Panc1 (cell line): ENCODE measurements around the gene C2orf42. TPM values are rescaled to one million over a fixed set of nuclear protein-coding genes. Genes with fewer than 3 reads are reported as not detected.

Source experiments
- ATAC-seq: fragments of 200-7000 bp; cut with Tn5 transposase; 2 replicates; pipeline ENCODE4 v1.9.1; 2020; ENCODE audit warnings: mild to moderate bottlenecking, moderate library complexity
- BruUV-seq: library from RNA; stranded (reverse); fragments of 400-500 nt; replicated peaks from 2 replicates; lab custom pipeline; 2021; lab: Mats Ljungman, UMichigan
- CTCF ChIA-PET: fragments of 300-600 bp; sonication (Branson Sonifier 250); formaldehyde crosslinking; loops from one replicate; lab custom pipeline; 2022; ENCODE audit warnings: antibody characterized with exemption; lab: Charles Lee
- POLR2A ChIA-PET: fragments of 300-600 bp; sonication (Branson Sonifier 250); formaldehyde crosslinking; loops from one replicate; lab custom pipeline; 2022; ENCODE audit warnings: antibody characterized with exemption; lab: Charles Lee
- DNase-seq: peaks from one replicate; pipeline ENCODE4 v3.0.0-alpha.2; 2010; ENCODE audit warnings: low read depth, low spot score
- H3K27ac ChIP-seq: 2 replicates; pipeline ENCODE4 v1.5.1; 2011; ENCODE audit warnings: mild to moderate bottlenecking, low read length, inconsistent platforms
- H3K27me3 ChIP-seq: fragments of 200-500 bp; sonication (Bioruptor generic); 2 replicates; pipeline ENCODE4 v1.6.0; 2014; ENCODE audit warnings: low read length, inconsistent platforms; ENCODE audit not compliant: control insufficient read depth, insufficient read depth
- H3K36me3 ChIP-seq: fragments of 200-500 bp; sonication (Bioruptor generic); 2 replicates; pipeline ENCODE4 v1.5.1; 2014; ENCODE audit warnings: inconsistent platforms, mild to moderate bottlenecking, low read length, moderate library complexity; ENCODE audit not compliant: control insufficient read depth, insufficient read depth
- H3K4me1 ChIP-seq: 2 replicates; pipeline ENCODE4 v1.5.1; 2011; ENCODE audit warnings: inconsistent platforms, mild to moderate bottlenecking, low read length, moderate library complexity; ENCODE audit not compliant: control insufficient read depth, insufficient read depth
- H3K4me3 ChIP-seq, 2 experiments: 2 replicates each; pipeline ENCODE4 v1.5.1; 2011 to 2012; ENCODE audit warnings: low read depth in 2 of 2, low read length in 2 of 2, mild to moderate bottlenecking in 2 of 2, inconsistent platforms in 1 of 2, moderate library complexity in 1 of 2
- H3K9me3 ChIP-seq: fragments of 200-500 bp; sonication (Bioruptor generic); 2 replicates; pipeline ENCODE4 v1.5.1; 2014; ENCODE audit warnings: low read depth, mild to moderate bottlenecking, inconsistent platforms, low read length, moderate library complexity; ENCODE audit not compliant: control insufficient read depth, insufficient read depth
- POLR2AphosphoS5 ChIP-seq: IDR thresholded peaks from 2 replicates; pipeline ENCODE4 v1.6.1; 2012; ENCODE audit warnings: mild to moderate bottlenecking, low read depth, low read length, moderate library complexity
- SIN3A ChIP-seq: IDR thresholded peaks from 2 replicates; pipeline ENCODE4 v1.6.1; 2012; ENCODE audit warnings: low read depth, mild to moderate bottlenecking, low read length, moderate library complexity, borderline replicate concordance; ENCODE audit not compliant: insufficient read depth
- TCF7L2 ChIP-seq: IDR thresholded peaks from 2 replicates; pipeline ENCODE4 v1.6.1; 2011; ENCODE audit warnings: mild to moderate bottlenecking, low read depth, low read length, inconsistent platforms
- in situ Hi-C: cut with HindIII; loops from 2 replicates; pipeline ENCODE4 v1.10.0; 2016; ENCODE audit warnings: low sequenced_read_pairs, low pct_unique_long_range_greater_than_20kb
- intact Hi-C: fragments of 100-400 bp; cut with micrococcal nuclease; formaldehyde crosslinking; loops from one replicate; pipeline ENCODE4 v1.10.0; 2022; ENCODE audit not compliant: unreplicated experiment
- total RNA-seq: library from RNA; stranded (reverse); gene quantifications from one replicate; pipeline ENCODE4 v1.2.1, GENCODE V29; 2021; ENCODE audit not compliant: unreplicated experiment
- TF ChIP-seq, protein P1 (sequence below): fragments of 450-650 bp; IDR thresholded peaks from 2 replicates; pipeline ENCODE4 v1.5.1; 2017; ENCODE audit warnings: mild to moderate bottlenecking
- TF ChIP-seq, protein P2 (sequence below), 2 experiments: IDR thresholded peaks; 2 replicates each; pipeline ENCODE4 v1.6.1; 2011 to 2012; ENCODE audit warnings: low read depth in 2 of 2, control low read depth in 1 of 2, low read length in 1 of 2, mild to moderate bottlenecking in 1 of 2, moderate library complexity in 1 of 2; ENCODE audit not compliant: insufficient read depth in 1 of 2

The C2orf42 gene
- total RNA-seq, 1 experiment from 2014 or later = 15.4 TPM

DNA sequence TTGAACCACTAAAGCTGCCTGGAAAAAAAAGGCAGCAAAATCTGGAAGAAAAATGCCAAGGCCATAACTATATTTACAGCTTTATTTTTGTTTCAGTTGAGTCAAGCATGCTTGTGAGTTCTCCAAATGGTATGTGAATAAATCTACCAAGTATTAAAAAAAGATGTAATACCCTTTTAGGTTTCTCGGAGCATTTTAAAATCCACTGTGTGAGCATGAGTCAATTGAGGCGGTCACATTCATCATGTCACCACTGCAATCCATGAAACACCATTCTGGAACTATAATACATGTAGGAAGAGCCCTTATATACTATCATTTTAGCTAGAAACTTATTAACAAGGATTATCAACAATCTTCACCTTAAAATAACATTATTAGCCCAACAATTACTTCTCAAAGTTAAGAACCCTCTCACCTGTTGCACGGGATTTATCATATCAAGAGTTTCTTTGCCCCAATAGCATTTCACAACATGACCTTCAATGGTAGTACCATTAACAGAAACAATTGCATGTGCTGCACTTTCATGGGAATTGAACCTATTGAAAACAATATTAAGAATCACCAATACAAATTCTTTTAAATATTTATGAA, 24.2 kb upstream of the C2orf42 start:
- intact Hi-C loops = no loop called here
- ATAC-seq (no peak), DNase-seq (no peak)
- Histone ChIP-seq H3K4me1 (peaks cover 4% of the 10 kb centered on the region; the same call in 1 of the 2 replicates), H3K9me3 (no peaks in the 10 kb centered on the region), H3K4me3 (no peak overlapping the region), H3K27me3 (no peaks in the 10 kb centered on the region), H3K36me3 (peaks cover 45% of the 10 kb centered on the region), H3K27ac (no peak overlapping the region)
- TF ChIP-seq TCF7L2 (no peak), POLR2AphosphoS5 (no peak), SIN3A (no peak)
- TF ChIP-seq, protein P1, sequence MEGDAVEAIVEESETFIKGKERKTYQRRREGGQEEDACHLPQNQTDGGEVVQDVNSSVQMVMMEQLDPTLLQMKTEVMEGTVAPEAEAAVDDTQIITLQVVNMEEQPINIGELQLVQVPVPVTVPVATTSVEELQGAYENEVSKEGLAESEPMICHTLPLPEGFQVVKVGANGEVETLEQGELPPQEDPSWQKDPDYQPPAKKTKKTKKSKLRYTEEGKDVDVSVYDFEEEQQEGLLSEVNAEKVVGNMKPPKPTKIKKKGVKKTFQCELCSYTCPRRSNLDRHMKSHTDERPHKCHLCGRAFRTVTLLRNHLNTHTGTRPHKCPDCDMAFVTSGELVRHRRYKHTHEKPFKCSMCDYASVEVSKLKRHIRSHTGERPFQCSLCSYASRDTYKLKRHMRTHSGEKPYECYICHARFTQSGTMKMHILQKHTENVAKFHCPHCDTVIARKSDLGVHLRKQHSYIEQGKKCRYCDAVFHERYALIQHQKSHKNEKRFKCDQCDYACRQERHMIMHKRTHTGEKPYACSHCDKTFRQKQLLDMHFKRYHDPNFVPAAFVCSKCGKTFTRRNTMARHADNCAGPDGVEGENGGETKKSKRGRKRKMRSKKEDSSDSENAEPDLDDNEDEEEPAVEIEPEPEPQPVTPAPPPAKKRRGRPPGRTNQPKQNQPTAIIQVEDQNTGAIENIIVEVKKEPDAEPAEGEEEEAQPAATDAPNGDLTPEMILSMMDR = no peak
- TF ChIP-seq, protein P2, sequence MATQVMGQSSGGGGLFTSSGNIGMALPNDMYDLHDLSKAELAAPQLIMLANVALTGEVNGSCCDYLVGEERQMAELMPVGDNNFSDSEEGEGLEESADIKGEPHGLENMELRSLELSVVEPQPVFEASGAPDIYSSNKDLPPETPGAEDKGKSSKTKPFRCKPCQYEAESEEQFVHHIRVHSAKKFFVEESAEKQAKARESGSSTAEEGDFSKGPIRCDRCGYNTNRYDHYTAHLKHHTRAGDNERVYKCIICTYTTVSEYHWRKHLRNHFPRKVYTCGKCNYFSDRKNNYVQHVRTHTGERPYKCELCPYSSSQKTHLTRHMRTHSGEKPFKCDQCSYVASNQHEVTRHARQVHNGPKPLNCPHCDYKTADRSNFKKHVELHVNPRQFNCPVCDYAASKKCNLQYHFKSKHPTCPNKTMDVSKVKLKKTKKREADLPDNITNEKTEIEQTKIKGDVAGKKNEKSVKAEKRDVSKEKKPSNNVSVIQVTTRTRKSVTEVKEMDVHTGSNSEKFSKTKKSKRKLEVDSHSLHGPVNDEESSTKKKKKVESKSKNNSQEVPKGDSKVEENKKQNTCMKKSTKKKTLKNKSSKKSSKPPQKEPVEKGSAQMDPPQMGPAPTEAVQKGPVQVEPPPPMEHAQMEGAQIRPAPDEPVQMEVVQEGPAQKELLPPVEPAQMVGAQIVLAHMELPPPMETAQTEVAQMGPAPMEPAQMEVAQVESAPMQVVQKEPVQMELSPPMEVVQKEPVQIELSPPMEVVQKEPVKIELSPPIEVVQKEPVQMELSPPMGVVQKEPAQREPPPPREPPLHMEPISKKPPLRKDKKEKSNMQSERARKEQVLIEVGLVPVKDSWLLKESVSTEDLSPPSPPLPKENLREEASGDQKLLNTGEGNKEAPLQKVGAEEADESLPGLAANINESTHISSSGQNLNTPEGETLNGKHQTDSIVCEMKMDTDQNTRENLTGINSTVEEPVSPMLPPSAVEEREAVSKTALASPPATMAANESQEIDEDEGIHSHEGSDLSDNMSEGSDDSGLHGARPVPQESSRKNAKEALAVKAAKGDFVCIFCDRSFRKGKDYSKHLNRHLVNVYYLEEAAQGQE (IDR thresholded peaks at IDR 0.05; ENCODE audit: insufficient read depth in 1 of 2, low read depth in 2 of 2, low read length in 1 of 2) = no peak
- in situ Hi-C loops = no loop called here
- ChIA-PET POLR2A (no interaction called here), CTCF (interaction anchor here (0.7 kb wide), 1 partner anchor 395 kb away, joined by 3 read pairs; no protein-coding TSS in a partner anchor)
- BruUV-seq = no TSS peak

DNA sequence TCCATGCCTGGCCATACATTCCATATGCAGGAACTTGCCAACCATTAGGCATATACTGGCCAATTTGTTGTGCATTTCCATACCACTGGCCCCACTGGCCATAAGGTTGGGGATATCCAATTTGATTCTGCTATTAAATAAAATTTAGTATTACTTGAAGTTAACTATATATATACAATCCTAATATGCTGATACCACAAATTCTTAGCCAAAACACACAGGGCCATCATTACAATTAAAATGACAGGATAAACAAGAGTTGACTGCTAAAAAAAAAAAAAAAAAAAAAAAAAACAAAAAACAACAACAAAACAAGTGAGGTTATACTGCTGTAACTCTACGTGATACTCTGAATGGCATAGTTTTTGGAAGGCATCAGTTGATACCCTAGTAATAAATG, 23.5 kb upstream of the C2orf42 start:
- no peak overlapping the region for H3K4me3 ChIP-seq
- TF ChIP-seq SIN3A = no peak
- TF ChIP-seq, protein P1 = no peak
- TF ChIP-seq, protein P2 (IDR thresholded peaks at IDR 0.05; ENCODE audit: insufficient read depth in 1 of 2, low read depth in 2 of 2, low read length in 1 of 2) = no peak
- no peak for TF ChIP-seq POLR2AphosphoS5
- no peak for TF ChIP-seq TCF7L2
- intact Hi-C loops = no loop called here
- no peak overlapping the region for H3K27ac ChIP-seq
- in situ Hi-C loops = no loop called here
- H3K4me1 ChIP-seq = peaks cover 4% of the 10 kb centered on the region; the same call in 1 of the 2 replicates
- ChIA-PET CTCF (interaction anchor here (1.0 kb wide), 1 partner anchor 23 kb away, joined by 3 read pairs; the partner anchor contains the start of gene C2orf42), POLR2A (interaction anchor here (0.7 kb wide), 1 partner anchor 31 kb away, joined by 3 read pairs; no protein-coding TSS in a partner anchor)
- no TSS peak for BruUV-seq
- no peak for ATAC-seq
- H3K27me3 ChIP-seq = no peaks in the 10 kb centered on the region
- DNase-seq = no peak
- peaks cover 47% of the 10 kb centered on the region for H3K36me3 ChIP-seq
- H3K9me3 ChIP-seq = no peaks in the 10 kb centered on the region
